HCT116 (cell line): ENCODE results near the gene OPCML. TPM values are rescaled to one million over a fixed set of nuclear protein-coding genes. Genes with fewer than 3 reads are reported as not detected.

Experiments
- ATAC-seq: fragments of 200-7000 bp; cut with Tn5 transposase; 2 replicates; pipeline ENCODE4 v1.9.1; 2020; ENCODE audit warnings: mild to moderate bottlenecking, moderate library complexity
- BruUV-seq: library from RNA; stranded (reverse); fragments of 400-500 nt; replicated peaks from 2 replicates; lab custom pipeline; 2021; lab: Mats Ljungman, UMichigan
- CTCF ChIA-PET: fragments of 300-600 bp; sonication (Branson Sonifier 250); formaldehyde crosslinking; loops from one replicate; lab custom pipeline; 2021; ENCODE audit warnings: antibody characterized with exemption; lab: Charles Lee
- POLR2A ChIA-PET: fragments of 300-600, 350-600 bp; sonication (Branson Sonifier 250); formaldehyde crosslinking; loops from one replicate; lab custom pipeline; 2021; ENCODE audit warnings: antibody characterized with exemption; lab: Charles Lee
- RAD21 ChIA-PET, 2 experiments: fragments of 300-600 bp; sonication (Branson Sonifier 250); formaldehyde crosslinking; loops; one replicate each; lab custom pipeline; 2023; ENCODE audit warnings: low total read pairs in 2 of 2; ENCODE audit not compliant: uncharacterized antibody in 2 of 2, unreplicated experiment in 2 of 2, low non-redundant PET in 1 of 2; lab: Charles Lee
- DNase-seq: peaks from one replicate; pipeline ENCODE4 v3.0.0-alpha.2; 2010; ENCODE audit warnings: low read depth, low spot score
- H2AFZ ChIP-seq: fragments of 200-600 bp; shearing (Covaris generic), sonication (generic); 2 replicates; pipeline ENCODE4 v1.6.1; 2017; ENCODE audit warnings: low read depth, mixed run types, mixed read lengths, antibody characterized with exemption, low read length; ENCODE audit not compliant: poor library complexity, severe bottlenecking
- H3K27ac ChIP-seq: 2 replicates; pipeline ENCODE4 v1.5.1; 2012; ENCODE audit warnings: low read depth, low read length
- H3K27me3 ChIP-seq: fragments of 200-600 bp; sonication (generic); 2 replicates; pipeline ENCODE4 v1.6.1; 2016; ENCODE audit warnings: mixed run types, low read length, mixed read lengths; ENCODE audit not compliant: insufficient read depth
- H3K36me3 ChIP-seq, 2 experiments: fragments of 200-500 bp in 1 of 2; fragments of 200-600 bp in 1 of 2; sonication (Bioruptor generic) in 1 of 2; sonication (generic) in 1 of 2; 2 replicates each; pipeline versions ENCODE4 v1.5.1 to v1.6.1; 2014 to 2016; ENCODE audit warnings: low read length in 2 of 2, inconsistent platforms in 1 of 2, mixed read lengths in 1 of 2, mixed run types in 1 of 2; ENCODE audit not compliant: insufficient read depth in 2 of 2, control insufficient read depth in 1 of 2
- H3K4me1 ChIP-seq, 2 experiments: fragments of 200-600 bp in 1 of 2; sonication (generic) in 1 of 2; 2 replicates each; pipeline versions ENCODE4 v1.5.1 to v1.6.1; 2012 to 2017; ENCODE audit warnings: low read length in 2 of 2, inconsistent platforms in 1 of 2, mild to moderate bottlenecking in 1 of 2, mixed read lengths in 1 of 2, mixed run types in 1 of 2, moderate library complexity in 1 of 2; ENCODE audit not compliant: insufficient read depth in 2 of 2, control insufficient read depth in 1 of 2
- H3K4me2 ChIP-seq: fragments of 200-600 bp; sonication (generic); 2 replicates; pipeline ENCODE4 v1.6.1; 2017; ENCODE audit warnings: mixed run types, low read length, mixed read lengths
- H3K4me3 ChIP-seq, 2 experiments: fragments of 200-600 bp in 1 of 2; sonication (generic) in 1 of 2; replicated peaks in 1 of 2; 2 replicates each; pipeline ENCODE4 v1.5.1; 2011 to 2016; ENCODE audit warnings: low read length in 2 of 2, control low read depth in 1 of 2, low read depth in 1 of 2, mild to moderate bottlenecking in 1 of 2, mixed read lengths in 1 of 2, mixed run types in 1 of 2
- H3K79me2 ChIP-seq: fragments of 200-600 bp; sonication (generic); 2 replicates; pipeline ENCODE4 v1.6.1; 2017; ENCODE audit warnings: mild to moderate bottlenecking, mixed run types, low read length, moderate library complexity, mixed read lengths; ENCODE audit not compliant: insufficient read depth
- H3K9ac ChIP-seq: fragments of 200-600 bp; sonication (generic); 2 replicates; pipeline ENCODE4 v1.6.1; 2016; ENCODE audit warnings: low read length, mixed read lengths
- H3K9me2 ChIP-seq: fragments of 200-600 bp; sonication (generic), shearing (Covaris generic); 2 replicates; pipeline ENCODE4 v1.6.1; 2017; ENCODE audit warnings: mixed run types, mild to moderate bottlenecking, moderate library complexity; ENCODE audit not compliant: insufficient read depth
- H3K9me3 ChIP-seq, 2 experiments: fragments of 200-500 bp in 1 of 2; fragments of 200-600 bp in 1 of 2; sonication (Bioruptor generic) in 1 of 2; sonication (generic) in 1 of 2; 2 replicates each; pipeline ENCODE4 v1.6.1; 2014 to 2017; ENCODE audit warnings: low read length in 2 of 2, mixed read lengths in 2 of 2, inconsistent platforms in 1 of 2, low read depth in 1 of 2, mild to moderate bottlenecking in 1 of 2, mixed run types in 1 of 2, moderate library complexity in 1 of 2; ENCODE audit not compliant: control insufficient read depth in 1 of 2, insufficient read depth in 1 of 2
- H4K20me1 ChIP-seq: fragments of 200-600 bp; sonication (generic), shearing (Covaris generic); 2 replicates; pipeline ENCODE4 v1.6.1; 2017; ENCODE audit warnings: mixed run types, mild to moderate bottlenecking, moderate library complexity; ENCODE audit not compliant: insufficient read depth
- CBX3 ChIP-seq: IDR thresholded peaks from 2 replicates; pipeline ENCODE4 v1.6.1; 2012; ENCODE audit warnings: low read depth
- POLR2A ChIP-seq: IDR thresholded peaks from 2 replicates; pipeline ENCODE4 v1.7.0; 2011; ENCODE audit warnings: borderline replicate concordance; ENCODE audit not compliant: insufficient read depth, insufficient read length; ENCODE audit errors: extremely low read depth
- POLR2AphosphoS5 ChIP-seq: IDR thresholded peaks from 2 replicates; pipeline ENCODE4 v1.6.1; 2011; ENCODE audit warnings: mild to moderate bottlenecking, low read depth, low read length, moderate library complexity
- SRF ChIP-seq: IDR thresholded peaks from 2 replicates; pipeline ENCODE4 v1.6.1; 2012; ENCODE audit warnings: low read depth
- YY1 ChIP-seq: IDR thresholded peaks from 2 replicates; pipeline ENCODE4 v1.6.1; 2011; ENCODE audit warnings: low read length, low read depth, moderate library complexity, mild to moderate bottlenecking; ENCODE audit not compliant: insufficient replicate concordance; ENCODE audit errors: extremely low read depth
- ZFX ChIP-seq: fragments of 450-650 bp; IDR thresholded peaks from 2 replicates; pipeline ENCODE4 v1.6.1; 2017
- intact Hi-C: fragments of 100-400 bp; cut with micrococcal nuclease; formaldehyde crosslinking; loops from 2 replicates; pipeline ENCODE4 v1.10.0; 2022
- total RNA-seq: library from RNA; stranded (reverse); gene quantifications from one replicate; pipeline ENCODE4 v1.2.1, GENCODE V29; 2021; ENCODE audit not compliant: unreplicated experiment
- TF ChIP-seq, protein P1 (sequence below): IDR thresholded peaks from 2 replicates; pipeline ENCODE4 v1.6.1; 2012; ENCODE audit warnings: low read depth
- TF ChIP-seq, protein P2 (sequence below): IDR thresholded peaks from 2 replicates; pipeline ENCODE4 v1.6.1; 2012
- TF ChIP-seq, protein P3 (sequence below): IDR thresholded peaks from 2 replicates; pipeline ENCODE4 v1.6.1; 2012
- TF ChIP-seq, protein P4 (sequence below): IDR thresholded peaks from 2 replicates; pipeline ENCODE4 v1.6.1; 2011; ENCODE audit warnings: mild to moderate bottlenecking, low read length, moderate library complexity; ENCODE audit not compliant: insufficient replicate concordance; ENCODE audit errors: extremely low read depth

OPCML gene
- total RNA-seq, 1 experiment from 2014 or later = not detected

DNA sequence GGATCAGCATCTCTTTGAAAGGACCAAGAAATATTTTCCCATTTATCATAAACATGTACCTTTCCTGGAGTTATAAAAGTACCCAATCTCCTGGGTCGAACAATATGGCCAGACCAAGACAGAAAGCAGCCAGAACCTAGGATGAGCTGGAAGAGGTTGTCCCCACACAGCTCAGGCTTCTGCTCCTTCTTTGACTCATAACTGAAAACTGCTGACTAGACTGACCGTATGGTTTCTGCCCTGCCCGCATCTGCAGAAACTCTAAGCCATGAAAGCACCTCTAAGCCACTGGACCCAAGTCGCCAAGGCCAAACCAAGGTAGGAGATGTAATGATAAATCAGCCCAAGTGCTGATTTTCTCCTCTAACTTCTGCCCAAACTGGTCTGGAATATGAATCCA is 129.8 kb downstream of the OPCML start:
- H3K36me3 ChIP-seq = no peaks in the 10 kb centered on the region
- BruUV-seq = no TSS peak
- ATAC-seq (no peak), DNase-seq (no peak)
- no peaks in the 10 kb centered on the region for H3K27me3 ChIP-seq
- no peak overlapping the region for H3K9ac ChIP-seq
- H4K20me1 ChIP-seq = no peaks in the 10 kb centered on the region
- intact Hi-C loops = no loop called here
- no peak overlapping the region for H2AFZ ChIP-seq
- H3K4me2 ChIP-seq = no peak overlapping the region
- no peak overlapping the region for H3K27ac ChIP-seq
- no peaks in the 10 kb centered on the region for H3K79me2 ChIP-seq
- ChIA-PET POLR2A (no interaction called here), CTCF (no interaction called here), RAD21 (no interaction called here)
- H3K9me2 ChIP-seq = no peaks in the 10 kb centered on the region
- no peak overlapping the region for H3K4me3 ChIP-seq
- peaks cover under 1 to 18% of the 10 kb centered on the region in 2 experiments; a peak in 2 of 4 replicates for H3K9me3 ChIP-seq
- no peaks in the 10 kb centered on the region for H3K4me1 ChIP-seq
- TF ChIP-seq POLR2AphosphoS5 = no peak

DNA sequence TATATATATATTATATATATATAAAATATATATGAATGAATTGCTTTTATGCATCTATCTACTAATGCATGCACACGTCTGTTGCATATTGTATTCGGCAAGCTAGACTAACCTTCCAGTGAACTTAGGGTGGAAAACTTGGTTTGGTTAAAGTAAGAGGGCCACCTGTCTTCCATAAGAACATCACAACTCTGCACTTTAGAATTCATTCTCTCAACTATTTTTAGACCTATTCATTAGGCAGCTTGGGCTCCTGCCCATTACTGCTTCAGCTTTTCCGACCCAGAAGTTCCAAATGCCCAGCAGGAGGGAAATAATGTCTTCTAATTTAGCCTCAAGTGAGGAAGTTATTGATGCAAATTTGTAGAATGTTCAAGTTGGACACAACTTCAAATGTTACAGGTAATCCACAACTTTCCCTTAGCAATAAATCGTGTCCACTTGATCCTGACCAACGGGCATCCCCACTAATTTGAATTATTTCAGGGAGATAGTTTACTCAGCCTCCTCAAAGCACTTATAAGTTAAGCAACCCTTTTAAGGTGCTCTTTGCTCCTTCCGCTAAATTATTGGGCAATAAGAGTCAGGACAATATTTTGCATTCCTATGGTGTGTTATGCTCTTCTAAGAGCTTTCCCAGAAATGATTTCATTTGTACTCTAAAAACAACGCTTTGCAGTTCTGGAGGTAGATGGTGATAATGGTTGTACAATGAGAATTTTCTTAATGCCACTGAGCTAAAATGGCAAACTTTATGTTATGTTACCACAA is 132.3 kb downstream of the OPCML start:
- Histone ChIP-seq H3K4me2 (no peak overlapping the region), H3K27ac (no peak overlapping the region), H3K4me1 (no peaks in the 10 kb centered on the region), H4K20me1 (no peaks in the 10 kb centered on the region), H3K36me3 (no peaks in the 10 kb centered on the region), H2AFZ (no peak overlapping the region), H3K27me3 (no peaks in the 10 kb centered on the region), H3K9me3 (peaks cover 9 to 19% of the 10 kb centered on the region in 2 experiments; a peak in 2 of 4 replicates), H3K79me2 (no peaks in the 10 kb centered on the region), H3K9ac (no peak overlapping the region), H3K4me3 (no peak overlapping the region)
- intact Hi-C loops = no loop called here
- ChIA-PET CTCF (no interaction called here), RAD21 (no interaction called here), POLR2A (no interaction called here)
- no TSS peak for BruUV-seq
- DNase-seq (no peak), ATAC-seq (no peak)
- TF ChIP-seq, protein P1, sequence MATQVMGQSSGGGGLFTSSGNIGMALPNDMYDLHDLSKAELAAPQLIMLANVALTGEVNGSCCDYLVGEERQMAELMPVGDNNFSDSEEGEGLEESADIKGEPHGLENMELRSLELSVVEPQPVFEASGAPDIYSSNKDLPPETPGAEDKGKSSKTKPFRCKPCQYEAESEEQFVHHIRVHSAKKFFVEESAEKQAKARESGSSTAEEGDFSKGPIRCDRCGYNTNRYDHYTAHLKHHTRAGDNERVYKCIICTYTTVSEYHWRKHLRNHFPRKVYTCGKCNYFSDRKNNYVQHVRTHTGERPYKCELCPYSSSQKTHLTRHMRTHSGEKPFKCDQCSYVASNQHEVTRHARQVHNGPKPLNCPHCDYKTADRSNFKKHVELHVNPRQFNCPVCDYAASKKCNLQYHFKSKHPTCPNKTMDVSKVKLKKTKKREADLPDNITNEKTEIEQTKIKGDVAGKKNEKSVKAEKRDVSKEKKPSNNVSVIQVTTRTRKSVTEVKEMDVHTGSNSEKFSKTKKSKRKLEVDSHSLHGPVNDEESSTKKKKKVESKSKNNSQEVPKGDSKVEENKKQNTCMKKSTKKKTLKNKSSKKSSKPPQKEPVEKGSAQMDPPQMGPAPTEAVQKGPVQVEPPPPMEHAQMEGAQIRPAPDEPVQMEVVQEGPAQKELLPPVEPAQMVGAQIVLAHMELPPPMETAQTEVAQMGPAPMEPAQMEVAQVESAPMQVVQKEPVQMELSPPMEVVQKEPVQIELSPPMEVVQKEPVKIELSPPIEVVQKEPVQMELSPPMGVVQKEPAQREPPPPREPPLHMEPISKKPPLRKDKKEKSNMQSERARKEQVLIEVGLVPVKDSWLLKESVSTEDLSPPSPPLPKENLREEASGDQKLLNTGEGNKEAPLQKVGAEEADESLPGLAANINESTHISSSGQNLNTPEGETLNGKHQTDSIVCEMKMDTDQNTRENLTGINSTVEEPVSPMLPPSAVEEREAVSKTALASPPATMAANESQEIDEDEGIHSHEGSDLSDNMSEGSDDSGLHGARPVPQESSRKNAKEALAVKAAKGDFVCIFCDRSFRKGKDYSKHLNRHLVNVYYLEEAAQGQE = no peak
- TF ChIP-seq ZFX (no peak), POLR2AphosphoS5 (no peak), CBX3 (no peak), SRF (no peak), POLR2A (no peak), YY1 (no peak)
- TF ChIP-seq, protein P2, sequence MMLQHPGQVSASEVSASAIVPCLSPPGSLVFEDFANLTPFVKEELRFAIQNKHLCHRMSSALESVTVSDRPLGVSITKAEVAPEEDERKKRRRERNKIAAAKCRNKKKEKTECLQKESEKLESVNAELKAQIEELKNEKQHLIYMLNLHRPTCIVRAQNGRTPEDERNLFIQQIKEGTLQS = no peak
- TF ChIP-seq, protein P3, sequence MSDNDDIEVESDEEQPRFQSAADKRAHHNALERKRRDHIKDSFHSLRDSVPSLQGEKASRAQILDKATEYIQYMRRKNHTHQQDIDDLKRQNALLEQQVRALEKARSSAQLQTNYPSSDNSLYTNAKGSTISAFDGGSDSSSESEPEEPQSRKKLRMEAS = no peak
- TF ChIP-seq, protein P4, sequence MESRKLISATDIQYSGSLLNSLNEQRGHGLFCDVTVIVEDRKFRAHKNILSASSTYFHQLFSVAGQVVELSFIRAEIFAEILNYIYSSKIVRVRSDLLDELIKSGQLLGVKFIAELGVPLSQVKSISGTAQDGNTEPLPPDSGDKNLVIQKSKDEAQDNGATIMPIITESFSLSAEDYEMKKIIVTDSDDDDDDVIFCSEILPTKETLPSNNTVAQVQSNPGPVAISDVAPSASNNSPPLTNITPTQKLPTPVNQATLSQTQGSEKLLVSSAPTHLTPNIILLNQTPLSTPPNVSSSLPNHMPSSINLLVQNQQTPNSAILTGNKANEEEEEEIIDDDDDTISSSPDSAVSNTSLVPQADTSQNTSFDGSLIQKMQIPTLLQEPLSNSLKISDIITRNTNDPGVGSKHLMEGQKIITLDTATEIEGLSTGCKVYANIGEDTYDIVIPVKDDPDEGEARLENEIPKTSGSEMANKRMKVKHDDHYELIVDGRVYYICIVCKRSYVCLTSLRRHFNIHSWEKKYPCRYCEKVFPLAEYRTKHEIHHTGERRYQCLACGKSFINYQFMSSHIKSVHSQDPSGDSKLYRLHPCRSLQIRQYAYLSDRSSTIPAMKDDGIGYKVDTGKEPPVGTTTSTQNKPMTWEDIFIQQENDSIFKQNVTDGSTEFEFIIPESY = no peak
- TF ChIP-seq, all 23 proteins: peak for 0
- no peaks in the 10 kb centered on the region for H3K9me2 ChIP-seq
